ENCODE measurements around the gene KCNJ14.

KCNJ14 gene

DNA sequence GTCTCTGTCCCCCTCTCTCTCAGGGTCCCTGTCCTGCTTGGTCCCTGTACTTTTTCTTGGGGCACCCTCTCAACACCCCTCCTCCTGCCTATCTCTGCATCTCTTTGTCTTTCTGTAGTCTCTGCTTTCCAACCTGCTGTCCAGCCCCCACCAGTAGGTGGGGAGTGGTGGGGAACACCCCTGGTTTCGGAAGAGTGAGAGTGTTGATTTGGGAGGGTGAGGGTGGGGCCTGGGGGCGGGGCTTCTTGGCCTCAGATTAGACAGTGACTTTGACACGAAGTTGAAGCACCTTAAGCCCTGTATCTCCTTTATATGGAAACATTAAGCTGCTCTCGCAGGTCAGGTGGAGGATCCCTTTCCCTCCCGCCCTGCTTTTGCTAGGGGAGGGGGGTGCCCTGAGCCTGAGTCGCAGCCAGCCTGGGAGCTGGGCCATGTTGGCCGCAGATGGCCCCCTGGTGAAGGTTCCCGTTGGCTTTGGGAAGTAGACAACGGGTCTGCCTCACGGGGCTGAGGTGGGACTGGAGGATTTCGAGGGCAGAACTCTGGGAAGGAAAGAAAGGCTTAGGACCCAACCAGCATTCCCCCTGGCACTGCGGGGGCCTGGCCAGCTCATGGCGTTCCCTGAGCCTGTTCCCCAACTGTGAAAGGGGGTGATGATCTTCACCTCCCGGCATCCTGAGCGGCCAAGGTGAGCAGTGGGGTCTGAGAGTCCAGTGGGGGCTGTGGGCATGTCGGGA lies at the start of gene KCNJ14:
KCNJ14 (plus strand) TSS at position 404 of the 737 bp plus-strand sequence. CDS start 6,151 bp downstream, outside the sequence.
- no peak for DNase-seq

DNA sequence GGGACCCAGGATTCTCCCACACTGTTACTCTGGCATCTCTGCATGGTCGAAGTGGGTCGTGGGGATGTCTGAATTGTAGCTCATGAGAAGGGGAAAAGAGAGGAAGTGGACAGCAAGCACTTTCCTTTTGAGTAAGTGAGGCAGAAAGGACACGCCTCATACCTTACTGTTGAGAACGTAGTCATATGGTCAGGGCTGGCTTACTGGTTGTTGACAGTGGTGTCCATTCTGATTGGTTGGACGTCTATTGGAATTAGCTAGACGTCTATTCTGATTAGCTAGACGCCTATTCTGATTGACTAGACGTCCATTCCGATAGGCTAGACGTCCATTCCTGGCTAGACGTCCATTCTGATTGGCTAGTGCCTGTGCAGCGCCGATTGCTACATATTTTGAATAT lies 49.5 kb upstream of the KCNJ14 start:
- DNase-seq = no peak

DNA sequence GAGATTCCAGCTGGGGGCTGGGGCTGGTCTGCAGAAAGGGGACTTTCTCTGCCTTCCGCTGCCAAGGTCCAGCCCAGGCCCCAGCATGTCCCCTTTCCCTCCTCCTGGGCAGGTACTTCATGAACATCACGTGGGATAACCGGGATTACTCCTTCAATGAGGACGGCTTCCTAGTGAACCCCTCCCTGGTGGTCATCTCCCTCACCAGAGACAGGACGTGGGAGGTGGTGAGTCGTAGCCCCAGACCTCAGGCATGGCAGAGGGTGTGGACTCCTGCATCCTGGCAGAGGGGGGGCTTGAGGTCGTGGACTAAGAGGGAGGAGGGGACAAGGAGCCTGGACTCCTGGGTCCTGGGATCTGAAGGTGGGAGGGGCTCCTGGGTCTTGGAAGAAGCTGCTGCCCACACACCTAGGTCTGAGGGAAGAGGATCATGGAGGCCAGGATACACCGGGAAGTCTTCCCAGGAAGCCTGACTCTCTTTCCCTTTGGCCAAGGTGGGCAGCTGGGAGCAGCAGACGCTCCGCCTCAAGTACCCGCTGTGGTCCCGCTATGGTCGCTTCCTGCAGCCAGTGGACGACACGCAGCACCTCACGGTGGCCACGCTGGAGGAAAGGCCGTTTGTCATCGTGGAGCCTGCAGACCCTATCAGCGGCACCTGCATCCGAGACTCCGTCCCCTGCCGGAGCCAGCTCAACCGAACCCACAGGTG lies 41.3 kb upstream of the KCNJ14 start:
- DNase-seq = no peak

DNA sequence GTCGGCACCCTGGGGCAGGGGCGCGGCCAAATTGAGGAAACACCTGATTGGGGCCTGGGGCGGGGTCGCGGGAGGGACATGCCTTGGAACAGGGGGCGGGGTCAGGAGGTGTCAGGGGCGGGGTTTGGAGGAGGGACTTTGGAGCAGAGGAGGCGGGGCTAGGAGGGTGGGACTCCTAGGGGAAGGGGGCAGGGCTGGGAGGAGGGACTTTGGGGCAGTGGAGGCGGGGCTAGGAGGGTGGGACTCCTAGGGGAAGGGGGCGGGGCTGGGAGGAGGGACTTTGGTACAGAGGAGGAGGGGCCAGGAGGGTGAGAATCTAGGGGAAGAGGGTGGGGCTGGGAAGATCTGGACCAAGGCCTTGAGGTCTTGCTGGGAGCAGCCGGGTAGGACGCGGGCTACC lies 40.0 kb upstream of the KCNJ14 start:
- DNase-seq = no peak

DNA sequence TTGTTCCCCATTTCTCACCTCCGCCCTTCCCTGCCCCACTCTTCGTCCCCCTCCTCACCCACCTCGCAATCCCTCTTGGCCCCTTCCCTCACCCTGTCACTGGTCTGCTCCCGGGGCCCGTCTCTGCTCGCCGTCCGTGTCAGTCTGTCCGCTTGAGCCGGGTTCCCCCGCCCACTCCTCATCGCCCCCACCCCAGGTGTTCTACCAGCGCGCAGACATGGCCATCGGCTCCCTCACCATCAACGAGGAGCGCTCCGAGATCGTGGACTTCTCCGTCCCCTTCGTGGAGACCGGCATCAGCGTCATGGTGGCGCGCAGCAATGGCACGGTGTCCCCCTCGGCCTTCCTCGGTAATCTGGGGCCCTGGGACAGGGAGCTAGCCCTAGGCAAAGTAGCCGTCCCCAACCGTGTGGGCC lies 39.6 kb upstream of the KCNJ14 start:
- no peak for DNase-seq

DNA sequence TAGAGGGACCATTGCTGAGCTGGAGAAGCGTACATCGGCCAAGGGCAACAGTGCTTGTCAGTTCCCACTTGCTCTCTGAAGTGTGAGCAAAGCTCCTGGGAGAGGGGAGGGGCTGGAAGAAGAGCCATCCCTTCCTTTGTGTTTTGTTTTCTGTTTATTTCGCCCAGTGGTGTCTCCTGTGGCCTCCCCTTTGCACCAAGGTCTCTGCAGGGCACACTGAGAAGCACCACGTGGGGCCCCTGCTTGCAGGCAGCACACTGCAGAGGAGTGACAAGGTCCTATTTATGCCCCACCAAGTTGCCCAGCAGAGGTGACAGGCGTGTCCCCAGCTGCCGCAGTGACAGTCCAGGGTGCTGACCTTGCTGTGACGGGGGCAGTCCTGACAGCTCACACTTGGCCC lies 38.0 kb upstream of the KCNJ14 start:
- no peak for DNase-seq

DNA sequence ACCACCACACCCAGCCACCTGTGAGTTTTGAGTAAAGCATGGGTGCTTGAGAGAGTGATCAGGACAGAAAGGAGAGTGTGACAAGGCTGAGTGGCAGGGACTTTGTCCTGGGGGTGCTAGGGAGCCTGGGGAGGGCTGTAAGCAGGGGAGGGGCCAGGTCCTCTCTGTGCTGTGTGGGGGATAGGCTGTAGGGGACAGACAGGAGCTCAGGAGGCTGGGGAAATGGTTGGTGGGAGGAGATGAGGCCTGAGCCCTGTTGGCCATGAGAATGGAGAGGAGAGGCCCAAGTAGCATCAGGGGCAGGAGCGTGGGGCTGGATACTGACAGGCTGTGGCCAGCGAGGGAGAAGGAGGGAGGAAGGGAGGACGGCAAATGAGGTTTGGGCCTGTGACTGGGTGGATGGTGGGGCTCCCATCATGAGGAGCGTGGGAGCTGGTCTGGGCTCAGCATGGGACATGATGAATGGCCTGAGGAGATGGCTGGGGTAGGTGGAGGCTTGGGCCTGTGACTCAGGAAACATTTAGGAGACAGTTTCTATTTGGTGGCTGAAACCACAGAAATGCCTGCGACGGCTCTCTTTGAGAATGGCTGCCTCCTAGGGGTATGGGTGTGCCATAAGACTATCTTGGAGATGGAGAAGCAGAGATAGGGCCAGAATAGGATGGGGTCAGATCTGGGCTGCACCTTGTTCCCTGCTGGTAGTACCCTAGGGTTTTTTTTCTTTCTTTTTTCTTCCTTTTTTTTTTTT lies 36.9 kb upstream of the KCNJ14 start:
- DNase-seq = no peak

DNA sequence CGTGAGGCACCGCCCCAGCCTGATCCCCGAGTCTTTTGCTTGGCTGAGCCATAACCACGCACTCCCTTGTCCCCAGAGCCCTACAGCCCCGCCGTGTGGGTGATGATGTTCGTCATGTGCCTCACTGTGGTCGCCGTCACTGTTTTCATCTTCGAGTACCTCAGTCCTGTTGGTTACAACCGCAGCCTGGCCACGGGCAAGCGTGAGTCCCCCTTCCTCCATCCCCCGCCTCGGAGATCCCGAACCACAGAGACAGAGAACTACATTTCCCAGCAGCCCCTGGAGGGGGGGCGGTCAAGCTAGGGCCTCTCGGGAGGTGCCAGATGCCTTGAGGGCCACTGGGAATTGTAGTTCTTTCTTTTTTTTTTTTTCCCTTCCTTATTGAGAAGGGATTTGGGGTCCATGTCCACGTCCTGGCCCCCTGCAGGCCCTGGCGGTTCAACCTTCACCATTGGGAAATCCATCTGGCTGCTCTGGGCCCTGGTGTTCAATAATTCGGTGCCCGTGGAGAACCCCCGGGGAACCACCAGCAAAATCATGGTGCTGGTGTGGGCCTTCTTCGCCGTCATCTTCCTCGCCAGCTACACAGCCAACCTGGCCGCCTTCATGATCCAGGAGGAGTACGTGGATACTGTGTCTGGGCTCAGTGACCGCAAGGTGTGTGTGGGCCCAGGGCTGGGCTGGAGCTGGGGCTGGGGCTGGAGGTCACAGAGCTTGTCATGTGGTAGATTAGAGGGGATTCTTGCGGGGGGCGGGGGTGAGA lies 36.0 kb upstream of the KCNJ14 start:
- no peak for DNase-seq

DNA sequence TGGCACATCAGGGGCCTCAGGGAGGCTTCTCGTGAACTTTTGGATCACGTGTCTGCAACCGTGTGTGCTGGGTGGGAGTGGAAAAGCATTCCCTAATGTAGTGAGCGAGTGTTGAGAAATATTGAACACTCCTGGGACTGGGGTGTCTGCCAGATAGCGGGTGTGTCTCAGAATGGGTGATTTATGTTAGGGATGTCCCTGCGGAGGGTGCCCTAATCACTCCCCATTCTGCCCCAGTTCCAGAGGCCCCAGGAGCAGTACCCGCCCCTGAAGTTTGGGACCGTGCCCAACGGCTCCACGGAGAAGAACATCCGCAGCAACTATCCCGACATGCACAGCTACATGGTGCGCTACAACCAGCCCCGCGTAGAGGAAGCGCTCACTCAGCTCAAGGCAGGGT lies 33.8 kb upstream of the KCNJ14 start:
- no peak for DNase-seq

DNA sequence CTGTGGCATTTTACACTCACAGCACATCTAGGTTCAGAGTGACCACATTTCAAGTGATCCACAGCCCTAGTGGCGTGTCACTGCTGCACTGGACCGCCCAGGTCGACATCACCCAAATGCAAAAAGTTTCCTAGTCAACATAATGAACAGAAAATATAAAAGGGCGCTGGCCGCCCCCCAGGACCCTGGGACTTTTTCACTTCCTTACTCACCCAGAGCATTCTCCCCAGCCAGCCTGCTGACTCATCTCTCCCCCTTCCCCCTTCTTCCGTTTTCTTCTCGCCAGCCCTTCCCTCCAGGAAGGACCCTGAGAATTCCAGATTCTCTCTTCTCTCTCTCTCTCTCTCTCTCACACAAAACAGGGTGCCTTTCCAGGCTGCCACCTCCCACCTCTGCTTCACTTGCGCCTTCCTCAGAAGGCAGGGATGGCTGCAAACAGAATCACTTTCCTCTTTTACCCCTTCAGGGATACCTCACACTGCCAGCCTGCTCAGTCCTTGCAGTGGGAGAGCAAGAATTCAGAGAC lies 30.6 kb upstream of the KCNJ14 start:
- DNase-seq = no peak

DNA sequence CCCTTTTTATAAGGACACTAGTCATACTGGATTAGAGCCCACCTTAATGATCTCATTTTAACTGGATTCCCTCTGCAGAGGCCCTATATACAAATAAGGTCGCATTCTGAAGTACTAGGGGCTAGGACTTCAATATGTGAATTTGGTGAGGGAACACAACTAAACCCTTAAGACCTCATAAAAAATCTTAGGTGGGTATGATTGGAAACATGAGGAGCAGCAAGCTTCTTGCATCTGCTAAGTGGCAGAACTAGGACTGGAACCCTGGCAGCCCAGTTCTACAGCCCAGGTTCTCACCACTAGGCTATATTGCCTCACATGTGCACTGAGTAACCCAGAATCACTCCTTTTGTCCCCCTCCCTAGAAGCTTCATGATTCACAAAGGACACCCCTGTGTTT lies 26.7 kb upstream of the KCNJ14 start:
- no peak for DNase-seq

DNA sequence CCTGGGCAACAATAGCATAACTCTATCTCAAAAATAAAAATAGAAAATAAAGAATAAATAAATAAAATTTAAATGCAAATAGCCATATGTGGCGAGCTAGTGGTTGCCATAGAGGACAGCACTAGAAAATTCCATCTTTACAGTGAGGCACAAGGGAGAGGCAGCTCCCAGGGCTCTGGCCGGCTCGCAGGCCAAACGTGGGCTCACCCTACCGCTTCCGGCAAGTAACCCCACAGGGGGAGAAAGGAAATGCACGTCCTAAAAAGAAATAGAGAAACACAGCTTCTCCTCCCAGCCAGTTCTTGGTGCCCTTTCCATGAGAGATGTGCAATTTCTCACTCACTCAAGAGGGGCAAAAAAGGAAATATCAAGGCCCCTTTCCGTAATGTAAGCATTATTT lies 22.0 kb upstream of the KCNJ14 start:
- DNase-seq = no peak

DNA sequence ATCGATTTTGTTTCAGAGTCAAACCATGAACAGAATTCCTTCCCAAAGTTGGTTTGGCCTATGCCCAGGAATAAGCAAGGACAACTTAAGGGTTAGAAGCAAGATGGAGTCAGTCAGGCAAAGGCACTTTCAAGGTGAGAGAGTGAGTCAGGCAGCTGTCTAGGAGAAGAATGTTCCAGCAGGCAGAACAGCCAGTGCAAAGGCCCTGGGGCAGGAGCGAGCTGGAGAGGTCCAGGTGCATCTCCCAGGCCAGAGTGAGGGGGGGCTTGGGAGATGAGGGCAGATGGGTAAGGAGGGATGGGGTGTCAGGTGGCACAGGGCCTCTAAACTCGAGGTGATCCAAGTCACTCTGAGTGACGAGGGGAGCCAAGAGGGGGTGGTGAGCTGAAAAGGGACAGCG lies 18.8 kb upstream of the KCNJ14 start:
- DNase-seq = no peak

DNA sequence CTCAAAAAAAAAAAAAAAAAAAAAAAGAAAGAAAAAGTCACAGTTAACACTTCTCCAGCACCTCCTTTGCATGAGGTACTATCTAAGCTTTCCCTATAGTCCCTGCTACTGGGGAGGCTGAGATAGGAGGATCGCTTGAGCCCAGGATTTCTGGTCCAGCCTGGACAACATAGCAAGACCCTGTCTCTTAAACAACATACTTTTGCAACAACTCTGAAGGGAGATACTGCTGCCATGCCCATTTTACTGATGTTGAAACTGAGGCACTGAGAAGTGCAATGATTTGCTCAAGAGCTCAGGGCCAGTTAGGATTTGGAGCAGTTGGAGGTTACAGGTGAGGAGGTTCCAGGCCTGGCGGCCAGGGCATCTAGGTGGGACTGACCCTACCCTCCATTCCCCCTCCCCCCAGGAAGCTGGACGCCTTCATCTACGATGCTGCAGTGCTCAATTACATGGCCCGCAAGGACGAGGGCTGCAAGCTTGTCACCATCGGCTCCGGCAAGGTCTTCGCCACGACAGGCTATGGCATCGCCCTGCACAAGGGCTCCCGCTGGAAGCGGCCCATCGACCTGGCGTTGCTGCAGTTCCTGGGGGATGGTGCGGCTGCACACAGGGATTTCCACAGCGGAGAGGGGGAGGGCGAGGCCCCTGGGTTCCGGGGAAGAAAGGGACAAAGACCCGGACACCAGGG lies 13.9 kb upstream of the KCNJ14 start:
- no peak for DNase-seq

DNA sequence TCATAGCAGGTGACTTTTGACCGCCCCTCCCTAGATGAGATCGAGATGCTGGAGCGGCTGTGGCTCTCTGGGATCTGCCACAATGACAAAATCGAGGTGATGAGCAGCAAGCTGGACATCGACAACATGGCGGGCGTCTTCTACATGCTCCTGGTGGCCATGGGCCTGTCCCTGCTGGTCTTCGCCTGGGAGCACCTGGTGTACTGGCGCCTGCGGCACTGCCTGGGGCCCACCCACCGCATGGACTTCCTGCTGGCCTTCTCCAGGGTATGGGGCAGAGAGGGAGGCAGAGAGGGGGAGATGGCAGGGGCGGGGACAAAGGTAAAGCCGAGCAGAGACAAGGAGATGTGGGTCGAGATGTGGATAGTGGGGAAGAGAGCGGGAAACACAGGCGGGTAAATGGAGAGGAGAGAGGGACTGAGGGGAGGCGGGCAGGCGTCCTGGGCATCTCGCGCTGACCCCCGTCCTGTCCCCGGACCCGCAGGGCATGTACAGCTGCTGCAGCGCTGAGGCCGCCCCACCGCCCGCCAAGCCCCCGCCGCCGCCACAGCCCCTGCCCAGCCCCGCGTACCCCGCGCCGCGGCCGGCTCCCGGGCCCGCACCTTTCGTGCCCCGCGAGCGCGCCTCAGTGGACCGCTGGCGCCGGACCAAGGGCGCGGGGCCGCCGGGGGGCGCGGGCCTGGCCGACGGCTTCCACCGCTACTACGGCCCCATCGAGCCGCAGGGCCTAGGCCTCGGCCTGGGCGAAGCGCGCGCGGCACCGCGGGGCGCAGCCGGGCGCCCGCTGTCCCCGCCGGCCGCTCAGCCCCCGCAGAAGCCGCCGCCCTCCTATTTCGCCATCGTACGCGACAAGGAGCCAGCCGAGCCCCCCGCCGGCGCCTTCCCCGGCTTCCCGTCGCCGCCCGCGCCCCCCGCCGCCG lies 13.0 kb upstream of the KCNJ14 start:
- DNase-seq = no peak

DNA sequence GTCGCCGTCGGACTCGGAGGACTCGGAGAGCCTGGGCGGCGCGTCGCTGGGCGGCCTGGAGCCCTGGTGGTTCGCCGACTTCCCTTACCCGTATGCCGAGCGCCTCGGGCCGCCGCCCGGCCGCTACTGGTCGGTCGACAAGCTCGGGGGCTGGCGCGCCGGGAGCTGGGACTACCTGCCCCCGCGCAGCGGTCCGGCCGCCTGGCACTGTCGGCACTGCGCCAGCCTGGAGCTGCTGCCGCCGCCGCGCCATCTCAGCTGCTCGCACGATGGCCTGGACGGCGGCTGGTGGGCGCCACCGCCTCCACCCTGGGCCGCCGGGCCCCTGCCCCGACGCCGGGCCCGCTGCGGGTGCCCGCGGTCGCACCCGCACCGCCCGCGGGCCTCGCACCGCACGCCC lies 12.1 kb upstream of the KCNJ14 start:
- DNase-seq = no peak

DNA sequence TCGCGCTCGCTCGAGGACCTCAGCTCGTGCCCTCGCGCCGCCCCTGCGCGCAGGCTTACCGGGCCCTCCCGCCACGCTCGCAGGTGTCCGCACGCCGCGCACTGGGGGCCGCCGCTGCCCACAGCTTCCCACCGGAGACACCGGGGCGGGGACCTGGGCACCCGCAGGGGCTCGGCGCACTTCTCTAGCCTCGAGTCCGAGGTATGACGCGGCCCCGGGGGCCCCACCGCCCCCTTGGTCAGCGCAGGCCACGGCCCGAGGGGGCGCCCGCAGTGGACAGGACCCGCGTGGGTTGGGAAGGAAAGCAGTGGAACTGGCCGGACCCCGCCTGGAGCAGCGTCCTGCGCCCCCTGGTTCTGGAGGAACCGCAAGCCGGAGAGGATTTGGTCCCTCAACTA lies 11.6 kb upstream of the KCNJ14 start:
- no peak for DNase-seq

DNA sequence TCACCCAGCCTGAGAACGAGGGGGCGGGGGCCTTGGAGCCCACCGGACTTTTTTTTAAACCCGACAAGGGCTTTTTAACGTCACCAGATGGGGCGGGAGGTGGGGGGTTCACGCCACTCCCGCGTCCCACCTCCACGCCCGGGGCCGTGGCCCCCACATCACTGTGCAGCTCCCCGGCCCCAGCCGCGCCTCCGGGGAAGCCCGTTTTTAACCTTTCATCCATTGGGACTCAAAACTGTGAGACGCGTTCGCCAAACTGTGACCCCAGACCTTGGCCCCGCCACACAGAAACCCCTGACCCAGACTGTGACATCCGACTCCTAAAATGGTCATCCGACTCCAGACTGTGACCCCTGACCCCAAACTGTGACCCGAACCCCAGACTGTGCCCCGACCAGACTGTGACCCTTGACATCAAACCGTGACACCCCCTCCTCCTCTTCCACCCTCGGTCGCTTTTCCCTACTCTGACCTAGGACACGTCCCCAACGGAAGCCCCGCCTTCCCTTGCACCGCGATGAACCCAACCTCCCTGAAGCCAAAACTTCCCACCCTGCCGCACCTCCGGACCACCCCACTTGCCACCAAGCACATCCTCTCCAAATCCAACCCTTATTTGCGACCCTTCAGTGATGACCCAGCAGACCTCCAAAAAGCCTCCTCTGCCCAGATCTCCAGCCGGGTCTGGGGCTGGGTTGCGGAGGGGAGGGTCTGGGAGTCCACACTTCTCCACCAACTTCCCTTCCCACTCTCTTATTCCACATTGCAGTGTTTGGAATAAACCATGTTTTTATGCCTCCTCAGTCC lies 11.0 kb upstream of the KCNJ14 start:
- no peak for DNase-seq

DNA sequence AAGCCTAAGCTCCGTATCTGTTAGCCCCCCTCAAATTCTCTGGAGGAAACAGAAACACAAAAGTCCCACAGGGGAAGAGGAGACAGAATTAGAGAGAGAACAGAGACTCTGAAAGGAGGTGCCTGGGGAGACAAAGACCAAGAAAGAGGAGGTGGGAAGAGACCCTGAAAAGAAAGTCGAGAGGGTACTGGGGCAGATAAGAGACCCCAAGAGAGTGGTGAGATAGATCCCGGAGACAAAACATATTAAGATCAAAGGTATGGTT lies 10.5 kb upstream of the KCNJ14 start:
- DNase-seq = no peak

DNA sequence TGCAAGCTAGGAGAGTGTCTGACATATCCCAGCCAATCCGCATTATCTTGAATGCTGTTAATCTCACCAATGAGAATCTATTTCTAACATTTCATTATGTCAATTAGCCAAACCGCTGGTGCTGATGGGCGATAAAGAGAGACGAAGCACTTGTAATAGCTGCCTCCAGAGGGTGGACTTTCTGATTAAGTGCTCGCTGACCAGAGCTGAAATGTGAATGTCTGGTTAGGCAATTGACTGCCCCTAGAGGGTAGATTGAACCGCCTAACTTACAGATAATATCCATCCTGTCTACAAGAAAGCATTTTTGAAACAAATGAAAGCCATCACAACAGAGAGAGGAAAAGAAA lies 10.1 kb upstream of the KCNJ14 start:
- no peak for DNase-seq

All from NCI-H1048 (cell line).